Measurements from ENCODE around the gene USP35.

DNA sequence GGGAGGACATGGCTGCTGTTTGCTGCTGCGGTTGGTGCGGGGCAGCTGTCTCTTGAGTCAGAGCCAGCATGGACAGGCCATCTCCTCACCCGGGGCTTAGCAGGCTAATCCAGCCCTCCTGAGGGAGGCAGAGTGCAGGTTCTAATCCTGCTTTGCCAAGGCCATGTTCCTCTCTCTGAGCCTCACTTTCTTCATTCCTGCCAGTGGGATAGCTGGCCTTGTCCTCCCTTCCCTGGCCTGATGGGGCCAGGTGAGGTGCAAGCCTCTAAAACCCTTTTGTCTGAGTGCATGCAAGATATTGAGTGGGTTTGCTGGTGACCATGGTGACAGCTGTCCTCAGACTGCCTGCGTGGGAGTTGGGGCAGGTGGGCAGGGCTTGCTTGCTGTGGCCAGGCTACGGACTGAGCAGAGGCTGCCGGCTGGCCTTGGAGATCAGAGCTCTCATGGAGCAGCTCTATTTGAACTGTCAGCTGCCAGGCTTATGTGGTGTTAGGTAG lies 3.6 kb downstream of the USP35 start:
- no peak for TF ChIP-seq ELF4 (IDR thresholded peaks at IDR 0.05)
- TF ChIP-seq ZNF384 (IDR thresholded peaks at IDR 0.05): no peak
- TF ChIP-seq FOXM1 (IDR thresholded peaks at IDR 0.05; ENCODE audit: borderline replicate concordance): no peak
- no peak for TF ChIP-seq SUZ12 (IDR thresholded peaks at IDR 0.05)
- TF ChIP-seq TARDBP (IDR thresholded peaks at IDR 0.05): no peak
- TF ChIP-seq NFRKB (IDR thresholded peaks at IDR 0.05): no peak
- no peak for TF ChIP-seq BHLHE40 (IDR thresholded peaks at IDR 0.05; ENCODE audit: borderline replicate concordance)
- no peak for TF ChIP-seq ARNT (IDR thresholded peaks at IDR 0.05)
- TF ChIP-seq SP1 (IDR thresholded peaks at IDR 0.05): no peak
- TF ChIP-seq, protein P1, sequence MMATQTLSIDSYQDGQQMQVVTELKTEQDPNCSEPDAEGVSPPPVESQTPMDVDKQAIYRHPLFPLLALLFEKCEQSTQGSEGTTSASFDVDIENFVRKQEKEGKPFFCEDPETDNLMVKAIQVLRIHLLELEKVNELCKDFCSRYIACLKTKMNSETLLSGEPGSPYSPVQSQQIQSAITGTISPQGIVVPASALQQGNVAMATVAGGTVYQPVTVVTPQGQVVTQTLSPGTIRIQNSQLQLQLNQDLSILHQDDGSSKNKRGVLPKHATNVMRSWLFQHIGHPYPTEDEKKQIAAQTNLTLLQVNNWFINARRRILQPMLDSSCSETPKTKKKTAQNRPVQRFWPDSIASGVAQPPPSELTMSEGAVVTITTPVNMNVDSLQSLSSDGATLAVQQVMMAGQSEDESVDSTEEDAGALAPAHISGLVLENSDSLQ (IDR thresholded peaks at IDR 0.05): no peak
- TF ChIP-seq FOXK2 (IDR thresholded peaks at IDR 0.05): no peak
